ENCODE results near the gene SEMA5A. TPM values are rescaled to one million over a fixed set of nuclear protein-coding genes. Genes with fewer than 3 reads are reported as not detected.

Gene SEMA5A
- total RNA-seq, 2 donors from 2014 or later, result 0.14 to 0.23 TPM

- DNase-seq (peak in 1 of 2 donors; percentile 20), ATAC-seq (replicated peaks in 1 of 2) (peak; percentile 74 to 81)
- no peak overlapping the region for H3K27ac Mint-ChIP-seq
- no peak overlapping the region for H3K4me3 Mint-ChIP-seq
- H3K9me3 Mint-ChIP-seq, result peaks cover 0 to 8% of the 10 kb centered on the region in 2 donors
- no peaks in the 10 kb centered on the region for H3K27me3 Mint-ChIP-seq (ENCODE audit: low read depth)
- no peaks in the 10 kb centered on the region for H3K36me3 Mint-ChIP-seq (ENCODE audit: insufficient read depth in 2 of 2)
- H3K4me1 Mint-ChIP-seq (ENCODE audit: low read depth), result no peaks in the 10 kb centered on the region
These were observed 357.7 kb downstream of the SEMA5A start for GRCh38 chr5:9188131-9188530.

DNA sequence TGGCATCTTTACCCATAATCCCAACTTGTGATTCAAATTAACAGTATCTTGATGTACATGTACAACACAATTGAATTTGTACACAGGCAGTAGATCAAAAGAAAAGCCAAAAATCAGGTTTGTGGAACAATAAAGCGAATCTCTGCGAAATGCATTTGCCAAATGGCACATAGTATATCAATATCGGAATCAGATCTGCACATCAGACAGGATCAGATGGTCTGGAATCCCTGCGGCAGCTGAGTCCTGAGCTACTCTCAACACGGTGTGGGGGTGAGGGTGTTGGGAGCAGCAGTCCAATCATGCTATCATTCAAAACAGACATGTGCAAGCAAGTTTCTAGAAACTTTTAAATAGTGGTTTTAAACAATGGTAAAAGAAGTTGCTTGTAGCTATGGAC, 358.3 kb downstream of the SEMA5A start:
- peaks cover 0 to 9% of the 10 kb centered on the region in 2 donors for H3K9me3 Mint-ChIP-seq
- DNase-seq, result no peak
- no peak overlapping the region for H3K4me3 Mint-ChIP-seq
- ATAC-seq (replicated peaks in 1 of 2), result peak in 1 of 2 donors; percentile 7
- no peaks in the 10 kb centered on the region for H3K4me1 Mint-ChIP-seq (ENCODE audit: low read depth)
- no peak overlapping the region for H3K27ac Mint-ChIP-seq
- no peaks in the 10 kb centered on the region for H3K27me3 Mint-ChIP-seq (ENCODE audit: low read depth)
- no peaks in the 10 kb centered on the region for H3K36me3 Mint-ChIP-seq (ENCODE audit: insufficient read depth in 2 of 2)

- no peaks in the 10 kb centered on the region for H3K27me3 Mint-ChIP-seq (ENCODE audit: low read depth)
- DNase-seq (no peak), ATAC-seq (replicated peaks in 1 of 2) (no peak)
- H3K4me1 Mint-ChIP-seq (ENCODE audit: low read depth), result no peaks in the 10 kb centered on the region
- peaks cover 0 to 9% of the 10 kb centered on the region in 2 donors for H3K9me3 Mint-ChIP-seq
- no peaks in the 10 kb centered on the region for H3K36me3 Mint-ChIP-seq (ENCODE audit: insufficient read depth in 2 of 2)
- H3K27ac Mint-ChIP-seq, result no peak overlapping the region
- no peak overlapping the region for H3K4me3 Mint-ChIP-seq
These were observed 359.8 kb downstream of the SEMA5A start for GRCh38 chr5:9186069-9186468.

DNA sequence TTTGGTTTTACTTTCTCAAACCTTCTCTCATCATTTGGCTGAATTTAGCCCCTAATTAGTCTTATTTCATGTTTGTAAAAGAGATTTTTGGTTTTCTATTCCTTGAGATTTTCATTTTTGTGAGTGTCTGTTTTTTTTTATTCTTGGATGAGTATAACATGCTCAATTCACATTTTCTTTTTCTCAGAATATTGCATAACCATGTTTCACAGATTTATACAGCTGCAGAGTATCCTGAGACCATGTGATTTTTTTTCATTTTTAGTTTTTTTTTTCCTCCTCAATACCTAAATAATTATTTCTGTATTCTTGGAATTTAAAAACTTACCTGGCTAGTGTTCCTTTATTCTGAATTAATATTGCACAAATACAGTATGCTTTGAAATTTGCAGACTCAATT, 361.9 kb downstream of the SEMA5A start:
- H3K27me3 Mint-ChIP-seq (ENCODE audit: low read depth), result no peaks in the 10 kb centered on the region

DNA sequence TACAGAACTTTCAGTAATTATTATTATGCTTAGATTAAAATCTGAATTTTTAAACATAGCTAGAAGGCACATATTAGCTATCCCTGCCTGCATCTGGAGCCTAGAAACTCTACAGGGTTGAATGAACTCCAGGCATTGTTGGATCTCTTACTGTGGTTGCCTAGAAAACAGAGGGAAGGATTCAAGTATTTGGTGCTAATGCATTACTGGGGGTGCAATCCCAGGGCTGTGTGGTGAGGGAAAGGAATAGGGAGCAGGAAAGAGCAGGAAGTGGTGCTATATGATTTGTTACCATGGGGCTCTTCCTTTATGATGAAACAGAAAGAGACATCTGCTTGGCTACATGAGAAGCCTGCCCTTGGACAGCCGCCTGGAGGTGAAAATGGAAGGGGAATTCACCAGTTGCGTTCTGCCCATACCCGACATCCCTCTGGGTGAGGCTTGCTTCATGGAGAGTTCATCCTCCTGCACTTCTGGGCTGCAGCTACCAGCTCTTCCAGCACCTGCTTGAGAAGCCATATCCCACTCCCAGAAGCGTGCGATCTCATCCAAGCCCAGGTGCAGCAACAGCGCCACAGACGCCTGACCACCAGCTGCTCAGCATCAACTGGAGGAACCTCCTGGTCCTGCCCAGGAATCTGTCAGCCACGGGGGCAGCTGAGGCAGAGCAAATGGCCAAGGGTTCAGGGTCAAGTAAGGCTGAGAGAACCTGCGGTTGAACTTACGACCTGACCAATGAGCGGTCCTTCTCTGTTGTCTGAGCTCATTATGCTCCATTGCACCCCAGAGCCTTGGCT, 362.8 kb downstream of the SEMA5A start:
- no peaks in the 10 kb centered on the region for H3K36me3 Mint-ChIP-seq (ENCODE audit: insufficient read depth in 2 of 2)
- no peak for DNase-seq
- H3K9me3 Mint-ChIP-seq, result peaks cover 0 to 7% of the 10 kb centered on the region in 2 donors
- no peak overlapping the region for H3K27ac Mint-ChIP-seq
- H3K27me3 Mint-ChIP-seq (ENCODE audit: low read depth), result no peaks in the 10 kb centered on the region
- ATAC-seq (replicated peaks in 1 of 2), result no peak
- H3K4me3 Mint-ChIP-seq, result no peak overlapping the region
- no peaks in the 10 kb centered on the region for H3K4me1 Mint-ChIP-seq (ENCODE audit: low read depth)

More for the DNA sequence above, 361.9 kb downstream of the SEMA5A start:
- Mint-ChIP-seq H3K27ac (no peak overlapping the region), H3K36me3 (ENCODE audit: insufficient read depth in 2 of 2) (no peaks in the 10 kb centered on the region), H3K9me3 (peaks cover 0 to 7% of the 10 kb centered on the region in 2 donors), H3K4me1 (ENCODE audit: low read depth) (no peaks in the 10 kb centered on the region), H3K4me3 (no peak overlapping the region)
- DNase-seq (no peak), ATAC-seq (replicated peaks in 1 of 2) (no peak)

GRCh38 chr5:9176641-9177040, 369.2 kb downstream of the SEMA5A start:
- Mint-ChIP-seq H3K27me3 (ENCODE audit: low read depth) (no peaks in the 10 kb centered on the region), H3K36me3 (ENCODE audit: insufficient read depth in 2 of 2) (no peaks in the 10 kb centered on the region), H3K27ac (no peak overlapping the region), H3K4me3 (no peak overlapping the region), H3K9me3 (no peaks in the 10 kb centered on the region), H3K4me1 (ENCODE audit: low read depth) (no peaks in the 10 kb centered on the region)
- DNase-seq (no peak), ATAC-seq (replicated peaks in 1 of 2) (no peak)

- ATAC-seq (replicated peaks in 1 of 2), result no peak
- H3K9me3 Mint-ChIP-seq, result no peaks in the 10 kb centered on the region
- no peak for DNase-seq
- no peak overlapping the region for H3K4me3 Mint-ChIP-seq
- no peaks in the 10 kb centered on the region for H3K36me3 Mint-ChIP-seq (ENCODE audit: insufficient read depth in 2 of 2)
- no peak overlapping the region for H3K27ac Mint-ChIP-seq
- no peaks in the 10 kb centered on the region for H3K4me1 Mint-ChIP-seq (ENCODE audit: low read depth)
- H3K27me3 Mint-ChIP-seq (ENCODE audit: low read depth), result no peaks in the 10 kb centered on the region
These were observed 371.4 kb downstream of the SEMA5A start for GRCh38 chr5:9174446-9174845.

DNA sequence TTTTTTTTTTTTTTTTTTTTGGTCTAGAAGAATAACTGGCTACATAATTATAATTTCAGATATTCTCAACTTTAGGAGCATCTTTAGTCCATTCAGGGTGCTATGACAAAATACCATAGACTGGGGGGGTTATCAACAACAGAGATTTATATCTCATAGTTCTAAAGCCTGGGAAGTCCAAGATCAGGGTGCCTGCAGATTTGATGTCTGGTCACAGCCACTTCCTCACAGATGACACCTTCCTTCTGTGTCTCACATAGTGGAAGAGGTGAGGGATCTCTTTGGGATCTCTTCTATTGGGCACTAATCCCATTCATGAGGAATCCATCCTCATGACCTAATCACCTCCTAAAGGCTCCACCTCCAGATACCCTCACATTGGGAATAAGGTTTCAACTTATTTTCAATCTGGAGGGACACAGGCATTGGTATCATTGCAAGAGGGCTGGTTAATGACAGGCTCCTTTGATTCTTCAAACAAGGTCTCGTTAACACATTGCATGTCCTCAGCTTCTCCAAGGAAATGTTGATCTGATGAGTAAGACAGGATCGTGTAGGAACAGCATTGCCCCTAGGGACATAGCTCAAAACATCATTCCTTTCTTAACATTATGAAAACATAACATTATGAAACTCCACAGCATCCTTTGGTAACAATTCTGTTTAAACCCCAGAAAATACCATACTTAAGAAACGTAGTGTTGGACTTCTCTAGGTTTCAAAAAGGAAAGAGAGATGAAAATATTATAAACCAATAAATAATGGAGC, 372.4 kb downstream of the SEMA5A start:
- Mint-ChIP-seq H3K36me3 (ENCODE audit: insufficient read depth in 2 of 2) (no peaks in the 10 kb centered on the region), H3K4me1 (ENCODE audit: low read depth) (no peaks in the 10 kb centered on the region), H3K9me3 (no peaks in the 10 kb centered on the region), H3K27ac (no peak overlapping the region), H3K4me3 (no peak overlapping the region), H3K27me3 (ENCODE audit: low read depth) (no peaks in the 10 kb centered on the region)
- ATAC-seq (replicated peaks in 1 of 2) (no peak), DNase-seq (no peak)

DNA sequence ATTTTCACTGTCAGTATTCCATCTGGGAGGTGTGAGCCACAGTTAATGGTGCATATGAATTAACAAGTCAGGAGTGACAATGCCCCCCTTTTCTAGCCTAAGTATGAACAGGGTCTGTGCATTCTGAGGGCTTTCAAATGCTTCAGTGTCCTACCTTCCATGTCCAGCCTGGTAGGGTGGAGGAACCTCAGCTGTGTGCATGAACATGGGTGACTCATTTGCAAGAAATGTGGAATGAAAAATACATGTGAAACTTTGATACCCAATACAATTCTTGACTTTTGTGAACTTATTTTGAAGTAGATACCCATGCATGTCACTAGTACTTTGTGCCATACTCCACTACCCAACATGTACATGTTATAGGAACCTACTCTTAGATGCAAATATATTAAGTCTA, 375.8 kb downstream of the SEMA5A start:
- H3K9me3 Mint-ChIP-seq, result peaks cover 0 to 3% of the 10 kb centered on the region in 2 donors
- no peak for ATAC-seq (replicated peaks in 1 of 2)
- no peaks in the 10 kb centered on the region for H3K27me3 Mint-ChIP-seq (ENCODE audit: low read depth)
- no peak overlapping the region for H3K27ac Mint-ChIP-seq
- H3K36me3 Mint-ChIP-seq (ENCODE audit: insufficient read depth in 2 of 2), result no peaks in the 10 kb centered on the region
- no peak for DNase-seq
- H3K4me3 Mint-ChIP-seq, result no peak overlapping the region
- no peaks in the 10 kb centered on the region for H3K4me1 Mint-ChIP-seq (ENCODE audit: low read depth)

DNA sequence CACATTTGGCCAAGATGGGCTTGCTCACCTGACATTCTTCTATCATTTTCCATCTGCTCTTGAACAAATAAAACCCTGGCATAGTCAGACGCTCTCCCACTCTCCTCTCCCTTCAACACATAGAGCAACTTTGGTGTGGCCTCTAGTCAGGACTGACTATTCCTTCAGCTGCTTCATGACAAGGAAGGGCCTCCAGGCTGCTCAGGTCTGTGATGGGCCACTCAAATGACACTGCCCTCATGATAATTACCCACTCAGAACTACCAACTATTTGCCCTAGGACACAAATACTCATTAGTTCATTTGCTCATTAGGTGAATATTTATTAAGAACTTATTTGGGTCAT, 376.3 kb downstream of the SEMA5A start:
- Mint-ChIP-seq H3K27ac (no peak overlapping the region), H3K4me3 (no peak overlapping the region), H3K4me1 (ENCODE audit: low read depth) (no peaks in the 10 kb centered on the region), H3K27me3 (ENCODE audit: low read depth) (no peaks in the 10 kb centered on the region), H3K9me3 (peaks cover 0 to 3% of the 10 kb centered on the region in 2 donors), H3K36me3 (ENCODE audit: insufficient read depth in 2 of 2) (no peaks in the 10 kb centered on the region)
- ATAC-seq (replicated peaks in 1 of 2) (no peak), DNase-seq (no peak)

DNA sequence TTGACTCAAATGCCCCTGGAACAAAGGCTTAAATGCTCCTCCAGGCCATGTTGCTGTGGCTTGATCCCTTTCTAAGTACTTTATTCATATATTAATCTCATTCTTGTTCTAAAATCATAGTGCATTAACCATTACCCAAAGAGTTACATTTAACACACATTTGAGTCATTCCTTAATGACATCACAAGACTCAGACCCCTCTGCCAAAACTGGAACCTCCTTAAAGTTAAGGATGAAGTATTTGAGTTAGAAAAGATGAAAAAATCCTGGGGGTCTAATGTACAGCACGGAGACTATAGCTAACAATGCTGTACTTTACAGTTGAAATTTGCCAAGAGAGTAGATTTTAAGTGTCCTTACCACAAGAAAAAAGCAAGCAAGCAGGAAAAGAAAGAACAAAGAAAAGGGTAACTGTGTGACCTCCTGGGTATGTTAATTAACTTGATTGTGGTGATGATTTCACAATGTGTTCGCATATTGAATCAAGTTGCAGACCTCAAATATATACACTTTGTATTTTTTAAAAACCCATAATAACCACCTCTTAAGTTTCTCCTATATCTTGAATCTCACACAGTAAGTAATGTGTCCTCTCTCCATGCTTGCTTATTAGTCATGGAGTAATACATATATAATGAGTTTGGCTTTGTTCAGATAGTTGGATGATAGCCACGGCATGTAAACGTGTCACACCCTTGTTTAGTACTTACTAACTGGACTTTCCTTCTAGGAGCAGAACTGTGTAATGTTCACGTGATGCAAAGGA, 376.9 kb downstream of the SEMA5A start:
- ATAC-seq (replicated peaks in 1 of 2) (no peak), DNase-seq (no peak)
- H3K36me3 Mint-ChIP-seq (ENCODE audit: insufficient read depth in 2 of 2), result no peaks in the 10 kb centered on the region
- H3K27ac Mint-ChIP-seq, result no peak overlapping the region
- H3K9me3 Mint-ChIP-seq, result peaks cover 0 to 3% of the 10 kb centered on the region in 2 donors
- no peak overlapping the region for H3K4me3 Mint-ChIP-seq
- no peaks in the 10 kb centered on the region for H3K4me1 Mint-ChIP-seq (ENCODE audit: low read depth)
- H3K27me3 Mint-ChIP-seq (ENCODE audit: low read depth), result no peaks in the 10 kb centered on the region

DNA sequence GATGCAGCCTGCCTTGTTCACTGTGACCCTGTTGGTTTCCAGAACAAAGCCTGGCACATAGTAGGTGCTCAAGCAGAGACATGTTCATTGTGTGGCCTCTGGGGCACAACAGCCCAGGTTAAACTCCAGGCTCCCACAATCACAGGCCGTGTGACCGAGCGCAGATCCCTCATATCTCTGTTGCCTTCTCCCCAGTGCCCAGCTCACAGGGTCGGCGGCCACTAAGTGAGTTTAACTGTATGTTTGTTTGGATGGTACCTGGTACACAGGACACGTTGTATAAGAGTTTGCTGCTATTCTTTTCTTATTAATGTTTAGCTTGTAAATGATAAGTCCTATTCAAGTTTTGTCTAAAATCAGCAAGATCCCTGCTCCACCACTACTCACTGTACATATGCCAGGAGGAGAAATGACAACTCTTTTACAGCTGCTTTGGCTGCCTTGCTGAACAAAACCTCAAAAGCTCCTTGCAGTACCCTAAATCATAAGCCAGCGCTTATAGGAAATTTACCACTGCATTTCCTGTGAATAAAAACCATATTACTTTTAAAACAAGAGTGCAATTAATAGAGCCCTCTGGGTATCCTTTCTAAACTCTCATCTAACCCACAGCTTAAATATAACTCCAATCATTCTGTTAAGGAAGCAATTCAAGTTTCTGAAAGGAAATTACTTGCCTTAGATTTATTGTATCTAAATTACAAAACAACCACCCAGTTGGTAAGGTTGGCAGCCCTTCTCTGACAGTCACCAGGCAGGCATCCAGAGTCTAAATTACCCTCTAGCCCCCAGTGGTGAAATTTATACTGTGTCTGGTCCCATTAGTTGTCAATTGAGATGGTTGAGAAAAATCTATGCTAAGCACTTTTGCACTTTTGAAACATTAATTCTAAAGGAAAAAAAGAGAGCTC, 379.4 kb downstream of the SEMA5A start:
- Mint-ChIP-seq H3K9me3 (peaks cover 0 to 3% of the 10 kb centered on the region in 2 donors), H3K27me3 (ENCODE audit: low read depth) (no peaks in the 10 kb centered on the region), H3K4me1 (ENCODE audit: low read depth) (no peaks in the 10 kb centered on the region), H3K27ac (no peak overlapping the region), H3K4me3 (no peak overlapping the region), H3K36me3 (ENCODE audit: insufficient read depth in 2 of 2) (no peaks in the 10 kb centered on the region)
- ATAC-seq (replicated peaks in 1 of 2), result no peak
- DNase-seq, result no peak
